Tibial nerve (tissue), 4 donors: ENCODE results near the gene AFAP1.

Experiments used
- CTCF ChIP-seq, 5 experiments: fragments of 200-600 bp in 3 of 5; fragments of 450-650 bp in 2 of 5; sonication (generic) in 3 of 5; IDR thresholded peaks; one replicate each; pipeline ENCODE4 v1.5.1; 2016 to 2019; ENCODE audit warnings: antibody characterized with exemption in 5 of 5, mild to moderate bottlenecking in 3 of 5, moderate library complexity in 2 of 5
- EP300 ChIP-seq, 2 donors: sonication (generic); formaldehyde crosslinking; IDR thresholded peaks; one replicate each; pipeline ENCODE4 v1.6.1; 2017; ENCODE audit warnings: antibody characterized with exemption in 2 of 2, mild to moderate bottlenecking in 1 of 2

- TF ChIP-seq EP300 (IDR thresholded peaks at IDR 0.05) = no peak
- no peak for TF ChIP-seq CTCF (IDR thresholded peaks at IDR 0.05)
Measured at GRCh38 chr4:7713757-7714156, 225.9 kb downstream of the AFAP1 start.
